Chondrocyte (in vitro differentiated cells): ENCODE results near the gene LATS1. TPM values are rescaled to one million over a fixed set of nuclear protein-coding genes. Genes with fewer than 3 reads are reported as not detected.
A peak's percentile ranks its signal among the peaks of the same experiment; 100 is the strongest.

Experiments
- DNase-seq: peaks from one replicate; pipeline ENCODE4 v3.0.0; 2021; ENCODE audit warnings: mixed read lengths, low spot score
- H3K27ac Mint-ChIP-seq: one replicate; pipeline ENCODE4 v1.8.0; 2021; ENCODE audit warnings: mild to moderate bottlenecking, moderate library complexity, mixed read lengths; ENCODE audit not compliant: unreplicated experiment
- H3K27me3 Mint-ChIP-seq: 2 replicates; pipeline ENCODE4 v1.8.0; 2021; ENCODE audit warnings: low read depth, mixed read lengths
- H3K36me3 Mint-ChIP-seq: 2 replicates; pipeline ENCODE4 v1.8.0; 2021; ENCODE audit warnings: low read depth, mixed read lengths
- H3K4me1 Mint-ChIP-seq: 2 replicates; pipeline ENCODE4 v1.8.0; 2021; ENCODE audit warnings: low read depth, mild to moderate bottlenecking, mixed read lengths
- H3K4me3 Mint-ChIP-seq: one replicate; pipeline ENCODE4 v1.8.0; 2021; ENCODE audit warnings: mild to moderate bottlenecking, moderate library complexity, mixed read lengths; ENCODE audit not compliant: unreplicated experiment
- H3K9me3 Mint-ChIP-seq: 2 replicates; pipeline ENCODE4 v1.8.0; 2021; ENCODE audit warnings: low read depth, mixed read lengths
- total RNA-seq: library from RNA; stranded (reverse); gene quantifications from 3 replicates; pipeline ENCODE4 v1.2.1, GENCODE V29; 2021
- TF ChIP-seq, protein P1 (sequence below): fragments of 200-600 bp; sonication (generic); IDR thresholded peaks from 2 replicates; pipeline ENCODE4 v1.5.0; 2021; ENCODE audit warnings: antibody characterized with exemption, mild to moderate bottlenecking, moderate library complexity

The LATS1 gene
- total RNA-seq, 1 donor from 2014 or later: 32.3 TPM

DNA sequence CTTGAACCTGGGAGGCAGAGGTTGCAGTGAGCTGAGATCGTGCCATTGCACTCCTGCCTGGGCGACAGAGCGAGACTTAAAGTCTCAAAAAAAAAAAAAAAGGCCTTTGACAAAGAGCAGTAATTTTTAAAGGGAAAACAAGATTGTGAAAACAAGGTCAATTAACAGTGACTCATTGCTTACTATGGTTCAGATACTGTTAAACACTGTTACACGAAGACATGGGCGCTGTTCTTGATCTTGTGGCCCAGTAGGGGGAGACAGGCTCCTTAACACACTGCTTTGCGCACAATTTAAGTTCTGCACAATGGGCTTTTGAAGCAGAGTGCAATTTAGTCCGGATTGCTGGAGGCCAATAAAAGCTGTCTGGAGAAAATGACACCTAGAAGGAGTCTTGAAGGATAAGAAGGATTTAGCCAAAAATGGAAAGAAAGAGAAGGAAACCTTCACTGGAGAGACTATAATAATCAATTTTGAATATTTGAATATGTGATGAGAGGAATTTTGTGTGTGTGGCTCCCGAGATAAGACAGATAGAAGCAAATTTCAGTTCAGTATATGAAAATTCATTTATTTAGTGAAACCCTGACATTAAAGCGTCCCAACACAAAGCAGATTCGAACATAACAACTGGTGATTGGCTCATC is 6.0 kb upstream of the LATS1 start:
- Mint-ChIP-seq H3K4me1 (peaks cover under 1% of the 10 kb centered on the region), H3K27me3 (no peaks in the 10 kb centered on the region), H3K27ac (peak overlapping the region; percentile 0), H3K36me3 (peaks cover 6% of the 10 kb centered on the region), H3K4me3 (no peak overlapping the region), H3K9me3 (no peaks in the 10 kb centered on the region)
- TF ChIP-seq, protein P1, sequence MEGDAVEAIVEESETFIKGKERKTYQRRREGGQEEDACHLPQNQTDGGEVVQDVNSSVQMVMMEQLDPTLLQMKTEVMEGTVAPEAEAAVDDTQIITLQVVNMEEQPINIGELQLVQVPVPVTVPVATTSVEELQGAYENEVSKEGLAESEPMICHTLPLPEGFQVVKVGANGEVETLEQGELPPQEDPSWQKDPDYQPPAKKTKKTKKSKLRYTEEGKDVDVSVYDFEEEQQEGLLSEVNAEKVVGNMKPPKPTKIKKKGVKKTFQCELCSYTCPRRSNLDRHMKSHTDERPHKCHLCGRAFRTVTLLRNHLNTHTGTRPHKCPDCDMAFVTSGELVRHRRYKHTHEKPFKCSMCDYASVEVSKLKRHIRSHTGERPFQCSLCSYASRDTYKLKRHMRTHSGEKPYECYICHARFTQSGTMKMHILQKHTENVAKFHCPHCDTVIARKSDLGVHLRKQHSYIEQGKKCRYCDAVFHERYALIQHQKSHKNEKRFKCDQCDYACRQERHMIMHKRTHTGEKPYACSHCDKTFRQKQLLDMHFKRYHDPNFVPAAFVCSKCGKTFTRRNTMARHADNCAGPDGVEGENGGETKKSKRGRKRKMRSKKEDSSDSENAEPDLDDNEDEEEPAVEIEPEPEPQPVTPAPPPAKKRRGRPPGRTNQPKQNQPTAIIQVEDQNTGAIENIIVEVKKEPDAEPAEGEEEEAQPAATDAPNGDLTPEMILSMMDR: peak; percentile 90
- no peak for DNase-seq

DNA sequence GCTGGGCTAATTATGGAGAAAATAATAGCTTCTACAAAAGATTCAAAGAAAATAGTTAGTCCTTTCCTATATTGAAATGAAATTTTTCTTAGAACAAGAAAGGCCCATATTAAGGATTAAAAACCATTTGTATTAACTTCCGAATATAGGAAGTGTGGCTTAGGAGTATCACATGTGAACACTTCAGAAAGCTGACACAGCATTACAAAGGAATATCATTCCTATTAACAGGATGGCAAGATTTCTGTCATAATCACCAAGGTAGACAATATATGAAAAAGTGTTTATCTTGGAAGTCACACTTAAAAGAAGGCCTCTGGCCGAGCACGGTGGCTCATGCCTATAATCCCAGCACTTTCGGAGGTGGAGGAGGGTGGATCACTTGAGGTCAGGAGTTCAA is 5.4 kb upstream of the LATS1 start:
- Mint-ChIP-seq H3K4me3 (no peak overlapping the region), H3K27ac (no peak overlapping the region), H3K27me3 (no peaks in the 10 kb centered on the region), H3K36me3 (no peaks in the 10 kb centered on the region), H3K9me3 (no peaks in the 10 kb centered on the region), H3K4me1 (peaks cover 6% of the 10 kb centered on the region)
- TF ChIP-seq, protein P1: no peak
- no peak for DNase-seq

DNA sequence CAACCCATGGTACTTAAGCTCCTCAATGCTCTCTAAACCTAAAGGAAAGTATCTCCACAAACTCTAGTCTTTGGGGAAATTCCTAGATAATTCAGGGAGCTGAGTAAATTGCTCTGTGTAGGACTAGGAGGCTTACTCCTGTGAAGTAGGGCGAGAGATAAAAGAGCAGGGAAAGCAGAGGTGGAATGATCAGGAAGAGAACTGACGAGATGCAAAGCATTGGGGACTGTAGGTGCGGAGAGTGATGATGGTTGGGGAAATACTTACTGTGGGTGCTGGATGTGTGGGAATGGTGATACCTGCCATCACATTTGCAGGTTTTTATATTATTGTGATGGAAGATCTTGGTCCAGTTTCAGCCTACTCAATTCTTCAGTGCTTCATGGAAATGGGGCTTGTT is 1.6 kb upstream of the LATS1 start:
- no peaks in the 10 kb centered on the region for H3K36me3 Mint-ChIP-seq
- peaks cover 28% of the 10 kb centered on the region for H3K4me1 Mint-ChIP-seq
- TF ChIP-seq, protein P1: no peak
- no peak overlapping the region for H3K4me3 Mint-ChIP-seq
- DNase-seq: no peak
- no peaks in the 10 kb centered on the region for H3K9me3 Mint-ChIP-seq
- H3K27me3 Mint-ChIP-seq: no peaks in the 10 kb centered on the region
- no peak overlapping the region for H3K27ac Mint-ChIP-seq

DNA sequence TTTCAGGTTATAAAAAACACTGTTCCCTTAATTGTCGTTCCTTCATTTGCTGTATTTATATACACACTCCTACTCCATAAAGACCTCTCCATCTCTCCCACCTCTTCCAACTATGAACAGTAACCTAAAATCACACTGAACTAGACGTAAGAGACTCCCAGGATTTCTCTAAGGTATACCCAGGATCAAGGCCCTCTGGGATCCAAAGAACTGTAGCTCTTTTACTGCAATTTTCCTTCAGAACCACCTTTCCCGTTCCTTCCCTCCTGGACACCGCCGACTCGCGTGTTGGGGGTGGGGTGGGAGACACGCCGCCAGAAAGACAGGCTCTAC is 680 bp downstream of the LATS1 start:
- peak overlapping the region; percentile 87 for H3K4me3 Mint-ChIP-seq
- no peaks in the 10 kb centered on the region for H3K9me3 Mint-ChIP-seq
- DNase-seq: no peak
- peaks cover 33% of the 10 kb centered on the region for H3K4me1 Mint-ChIP-seq
- peak overlapping the region; percentile 86 for H3K27ac Mint-ChIP-seq
- H3K27me3 Mint-ChIP-seq: no peaks in the 10 kb centered on the region
- TF ChIP-seq, protein P1: no peak
- H3K36me3 Mint-ChIP-seq: no peaks in the 10 kb centered on the region

DNA sequence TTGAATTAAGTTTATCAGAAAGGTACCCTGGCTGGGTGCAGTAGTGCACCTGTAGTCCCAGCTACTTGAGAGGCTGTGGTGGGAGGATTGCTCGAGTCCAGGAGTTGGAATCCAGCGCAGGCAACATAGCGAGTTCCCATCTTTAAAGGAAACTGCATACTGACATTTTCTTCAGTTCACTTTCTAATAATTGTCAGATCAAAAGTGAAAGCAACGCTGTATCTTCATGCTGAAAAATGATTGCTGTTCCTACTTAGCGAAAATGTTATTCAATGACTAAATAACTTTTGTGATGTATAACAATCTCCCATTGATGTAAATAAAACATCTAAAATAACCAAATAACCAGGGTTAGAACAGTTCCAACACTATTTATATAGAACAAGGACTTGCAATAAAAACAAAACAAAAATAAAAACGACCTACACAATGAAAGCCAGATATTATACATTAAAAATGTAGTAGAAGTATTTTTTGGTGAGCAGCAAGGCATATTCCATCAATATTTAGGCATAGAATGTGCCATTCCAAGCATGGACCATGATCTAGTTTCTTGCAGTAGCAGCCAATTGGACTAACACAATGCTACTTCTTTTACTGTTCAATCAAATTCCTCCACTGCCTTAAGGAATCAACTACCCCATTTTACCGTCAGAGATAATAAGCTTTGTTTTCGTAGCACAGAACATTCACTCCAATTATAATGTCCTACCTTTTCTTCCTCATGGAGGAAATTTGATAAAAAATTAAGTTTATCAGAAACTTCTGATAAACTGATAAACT is 1.5 kb downstream of the LATS1 start:
- no peaks in the 10 kb centered on the region for H3K9me3 Mint-ChIP-seq
- TF ChIP-seq, protein P1: no peak
- H3K4me3 Mint-ChIP-seq: peak overlapping the region; percentile 87
- peak overlapping the region; percentile 86 for H3K27ac Mint-ChIP-seq
- no peaks in the 10 kb centered on the region for H3K27me3 Mint-ChIP-seq
- H3K36me3 Mint-ChIP-seq: no peaks in the 10 kb centered on the region
- H3K4me1 Mint-ChIP-seq: peaks cover 33% of the 10 kb centered on the region
- no peak for DNase-seq
